Measurements from ENCODE around the gene BLVRB. TPM values are rescaled to one million over a fixed set of nuclear protein-coding genes. Genes with fewer than 3 reads are reported as not detected.

The BLVRB gene
- total and polyA plus RNA-seq, 8 donors = 54.3 to 561 (median 252) TPM

GRCh38 chr19:40512473-40513344, 47.2 kb upstream of the BLVRB start:
- intact Hi-C loops (cut with DNase I; ENCODE audit: low total_unique reads) = no loop called here
- H3K36me3 ChIP-seq = no peaks in the 10 kb centered on the region
- WGBS, 5 donors = 5 to 11% (median 6%) methylated on average over 45 to 105 of the region's 105 CpGs
- peak overlapping the region in 3 of 4 donors; percentile 13 to 45 (median 28) for H3K4me3 ChIP-seq
- peak; percentile 27 to 46 for DNase-seq
- peaks cover 4 to 52% (median 32%) of the 10 kb centered on the region in 3 donors for H3K27me3 ChIP-seq
- H3K9me3 ChIP-seq = no peaks in the 10 kb centered on the region
- no peak overlapping the region for H3K27ac ChIP-seq
- H3K4me1 ChIP-seq = peaks cover 10 to 13% (median 12%) of the 10 kb centered on the region in 4 donors
- no peak for TF ChIP-seq EP300 (IDR thresholded peaks at IDR 0.05)
- TF ChIP-seq POLR2AphosphoS5 (IDR thresholded peaks at IDR 0.05) = no peak
- no peak for TF ChIP-seq POLR2A (IDR thresholded peaks at IDR 0.05)
- TF ChIP-seq CTCF (IDR thresholded peaks at IDR 0.05) = peak in 1 of 7 experiments; percentile 5

GRCh38 chr19:40512110-40512472, 46.5 kb upstream of the BLVRB start:
- Histone ChIP-seq H3K4me1 (peaks cover 10 to 13% (median 12%) of the 10 kb centered on the region in 4 donors), H3K27me3 (peaks cover 4 to 46% (median 32%) of the 10 kb centered on the region in 3 donors), H3K27ac (no peak overlapping the region), H3K4me3 (no peak overlapping the region), H3K36me3 (no peaks in the 10 kb centered on the region), H3K9me3 (no peaks in the 10 kb centered on the region)
- WGBS, 5 donors = 8 to 38% (median 20%) methylated on average over 1 of the region's 1 CpG
- no peak for TF ChIP-seq EP300 (IDR thresholded peaks at IDR 0.05)
- no peak for TF ChIP-seq POLR2A (IDR thresholded peaks at IDR 0.05)
- no peak for TF ChIP-seq POLR2AphosphoS5 (IDR thresholded peaks at IDR 0.05)
- no peak for TF ChIP-seq CTCF (IDR thresholded peaks at IDR 0.05)
- DNase-seq = no peak
- intact Hi-C loops (cut with DNase I; ENCODE audit: low total_unique reads) = no loop called here

DNA sequence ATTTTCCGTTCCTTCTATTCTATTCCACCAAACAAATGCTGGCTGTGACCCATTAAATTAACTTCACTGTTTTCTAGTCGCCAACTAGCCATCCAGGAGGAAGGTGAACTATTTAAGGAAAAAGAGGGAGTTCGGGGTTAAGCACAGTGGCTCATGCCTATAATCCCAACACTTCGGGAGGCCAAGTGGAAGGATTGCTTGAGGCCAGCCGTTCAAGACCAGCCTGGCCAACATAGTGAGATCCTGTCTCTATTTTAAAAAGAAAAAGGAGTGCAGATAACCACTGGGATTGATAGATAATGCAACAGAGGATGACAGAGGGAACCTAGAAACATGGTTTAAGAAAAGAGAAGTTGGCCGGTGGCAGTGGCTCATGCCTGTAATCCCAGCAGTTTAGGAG, 45.9 kb upstream of the BLVRB start:
- Histone ChIP-seq H3K4me3 (no peak overlapping the region), H3K4me1 (peaks cover 10 to 13% (median 12%) of the 10 kb centered on the region in 4 donors), H3K27me3 (peaks cover 4 to 46% (median 32%) of the 10 kb centered on the region in 3 donors), H3K9me3 (no peaks in the 10 kb centered on the region), H3K27ac (no peak overlapping the region), H3K36me3 (no peaks in the 10 kb centered on the region)
- intact Hi-C loops (cut with DNase I; ENCODE audit: low total_unique reads) = no loop called here
- 77 to 91% (median 80%) methylated on average over 6 of the region's 6 CpGs for WGBS, 5 donors
- no peak for DNase-seq
- TF ChIP-seq POLR2A (IDR thresholded peaks at IDR 0.05) (no peak), CTCF (IDR thresholded peaks at IDR 0.05) (no peak), POLR2AphosphoS5 (IDR thresholded peaks at IDR 0.05) (no peak), EP300 (IDR thresholded peaks at IDR 0.05) (no peak)

- no peak for TF ChIP-seq EP300 (IDR thresholded peaks at IDR 0.05)
- TF ChIP-seq POLR2AphosphoS5 (IDR thresholded peaks at IDR 0.05) = no peak
- no peak for TF ChIP-seq CTCF (IDR thresholded peaks at IDR 0.05)
- TF ChIP-seq POLR2A (IDR thresholded peaks at IDR 0.05) = no peak
- peaks cover 10 to 13% (median 12%) of the 10 kb centered on the region in 4 donors for H3K4me1 ChIP-seq
- intact Hi-C loops (cut with DNase I; ENCODE audit: low total_unique reads) = no loop called here
- no peak overlapping the region for H3K4me3 ChIP-seq
- H3K27me3 ChIP-seq = peaks cover 4 to 46% (median 32%) of the 10 kb centered on the region in 3 donors
- no peaks in the 10 kb centered on the region for H3K36me3 ChIP-seq
- H3K9me3 ChIP-seq = no peaks in the 10 kb centered on the region
- DNase-seq = no peak
- H3K27ac ChIP-seq = no peak overlapping the region
- 77 to 91% (median 81%) methylated on average over 7 of the region's 7 CpGs for WGBS, 5 donors
Measured at GRCh38 chr19:40510526-40511115, 45.1 kb upstream of the BLVRB start.
